OCI-LY3 (cell line): ENCODE results near the gene RHOH.
A peak's percentile ranks its signal among the peaks of the same experiment; 100 is the strongest.

Experiments used
- H2AFZ ChIP-seq: fragments of 200-600, 300-600 bp; shearing (Covaris generic); 2 replicates; pipeline ENCODE4 v1.6.0; 2014; ENCODE audit warnings: antibody characterized with exemption, low read depth, low read length
- H3K27ac ChIP-seq: fragments of 200-600, 300-600 bp; sonication (generic); 2 replicates; pipeline ENCODE4 v1.5.1; 2014; ENCODE audit warnings: mild to moderate bottlenecking, low read length, moderate library complexity, mixed read lengths
- H3K27me3 ChIP-seq: fragments of 200-600, 300-600 bp; sonication (generic); 2 replicates; pipeline ENCODE4 v1.6.1; 2014; ENCODE audit warnings: low read depth, low read length, mixed read lengths
- H3K36me3 ChIP-seq: fragments of 200-600, 300-600 bp; sonication (generic); replicated peaks from 2 replicates; pipeline ENCODE3; 2014; ENCODE audit warnings: low read depth, low read length, mixed read lengths
- H3K4me1 ChIP-seq: fragments of 300-600, 200-600 bp; sonication (generic); 2 replicates; pipeline ENCODE4 v1.6.1; 2014; ENCODE audit warnings: low read length, mixed read lengths
- H3K4me2 ChIP-seq: fragments of 200-600, 300-600 bp; sonication (generic); 2 replicates; pipeline ENCODE4 v1.6.1; 2014; ENCODE audit warnings: low read length, mixed read lengths
- H3K4me3 ChIP-seq: fragments of 300-600, 200-600 bp; sonication (generic); 2 replicates; pipeline ENCODE4 v1.5.1; 2014; ENCODE audit warnings: antibody characterized with exemption, mild to moderate bottlenecking, low read length, moderate library complexity
- H3K79me2 ChIP-seq: fragments of 300-600, 200-600 bp; shearing (Covaris generic); 2 replicates; pipeline ENCODE4 v1.6.1; 2014; ENCODE audit warnings: mild to moderate bottlenecking, low read length, mixed read lengths
- H3K9ac ChIP-seq: fragments of 300-600, 200-600 bp; shearing (Covaris generic); 2 replicates; pipeline ENCODE4 v1.6.0; 2014; ENCODE audit warnings: mild to moderate bottlenecking, low read length, moderate library complexity
- H3K9me3 ChIP-seq: fragments of 200-600, 300-600 bp; shearing (Covaris generic); 2 replicates; pipeline ENCODE4 v1.6.1; 2014; ENCODE audit warnings: low read length, mixed read lengths; ENCODE audit not compliant: insufficient read depth
- H4K20me1 ChIP-seq: fragments of 200-600, 300-600 bp; sonication (generic); 2 replicates; pipeline ENCODE4 v1.6.1; 2016; ENCODE audit warnings: low read length, mixed read lengths; ENCODE audit not compliant: insufficient read depth
- CTCF ChIP-seq: fragments of 200-600, 300-600 bp; sonication (generic); IDR thresholded peaks from 2 replicates; pipeline ENCODE4 v1.5.1; 2014; ENCODE audit warnings: antibody characterized with exemption, low read length, low read depth
- EZH2phosphoT487 ChIP-seq: fragments of 200-600 bp; shearing (Covaris generic); IDR thresholded peaks from 2 replicates; pipeline ENCODE4 v1.6.1; 2018; ENCODE audit warnings: antibody characterized with exemption, mixed run types, low read depth

The RHOH gene

GRCh38 chr4:40246011-40246900 is 49.4 kb downstream of the RHOH start:
- Histone ChIP-seq H4K20me1 (peaks cover 62% of the 10 kb centered on the region), H3K4me3 (no peak overlapping the region), H3K4me2 (no peak overlapping the region), H3K27me3 (no peaks in the 10 kb centered on the region), H3K36me3 (peaks cover 46% of the 10 kb centered on the region), H3K9ac (no peak overlapping the region), H3K9me3 (no peaks in the 10 kb centered on the region), H3K79me2 (peaks cover 50% of the 10 kb centered on the region), H3K27ac (no peak overlapping the region), H2AFZ (no peak overlapping the region), H3K4me1 (peaks cover under 1% of the 10 kb centered on the region; the same call in 1 of the 2 replicates)
- no peak for TF ChIP-seq EZH2phosphoT487
- no peak for TF ChIP-seq CTCF

- Histone ChIP-seq H4K20me1 (peaks cover 55% of the 10 kb centered on the region), H3K27me3 (no peaks in the 10 kb centered on the region), H3K79me2 (peaks cover 43% of the 10 kb centered on the region), H3K36me3 (peaks cover 45% of the 10 kb centered on the region), H3K27ac (0 out of 2 replicates have a peak overlapping the region, but pooled peaks have one; percentile 2), H3K9me3 (no peaks in the 10 kb centered on the region), H3K4me3 (no peak overlapping the region), H3K4me1 (peaks cover 4% of the 10 kb centered on the region; the same call in 1 of the 2 replicates), H3K9ac (no peak overlapping the region), H3K4me2 (no peak overlapping the region), H2AFZ (no peak overlapping the region)
- TF ChIP-seq EZH2phosphoT487: no peak
- TF ChIP-seq CTCF: no peak
Measured at GRCh38 chr4:40246938-40247337, 50.1 kb downstream of the RHOH start.

GRCh38 chr4:40247350-40247749 is 50.5 kb downstream of the RHOH start:
- Histone ChIP-seq H3K79me2 (peaks cover 39% of the 10 kb centered on the region), H4K20me1 (peaks cover 51% of the 10 kb centered on the region), H3K4me1 (peaks cover 4% of the 10 kb centered on the region; the same call in 1 of the 2 replicates), H3K27me3 (no peaks in the 10 kb centered on the region), H3K4me2 (no peak overlapping the region), H3K4me3 (no peak overlapping the region), H3K9me3 (no peaks in the 10 kb centered on the region), H2AFZ (no peak overlapping the region), H3K9ac (no peak overlapping the region), H3K36me3 (peaks cover 41% of the 10 kb centered on the region), H3K27ac (0 out of 2 replicates have a peak overlapping the region, but pooled peaks have one; percentile 2)
- no peak for TF ChIP-seq CTCF
- TF ChIP-seq EZH2phosphoT487: no peak

GRCh38 chr4:40251366-40251765 is 54.5 kb downstream of the RHOH start:
- Histone ChIP-seq H3K9ac (no peak overlapping the region), H3K79me2 (0 out of 2 replicates have a peak, but pooled peaks cover 2% of the 10 kb centered on the region), H3K4me3 (no peak overlapping the region), H3K27ac (no peak overlapping the region), H4K20me1 (peaks cover 11% of the 10 kb centered on the region), H3K4me2 (no peak overlapping the region), H3K4me1 (peaks cover 4% of the 10 kb centered on the region; the same call in 1 of the 2 replicates), H3K36me3 (peaks cover 3% of the 10 kb centered on the region), H3K27me3 (no peaks in the 10 kb centered on the region), H3K9me3 (no peaks in the 10 kb centered on the region), H2AFZ (no peak overlapping the region)
- TF ChIP-seq EZH2phosphoT487: no peak
- no peak for TF ChIP-seq CTCF
